ENCODE data around the gene CTTNBP2. TPM values are rescaled to one million over a fixed set of nuclear protein-coding genes. Genes with fewer than 3 reads are reported as not detected.

CTTNBP2 gene
- total RNA-seq, 1 donor from 2014 or later: 6.6 TPM

DNA sequence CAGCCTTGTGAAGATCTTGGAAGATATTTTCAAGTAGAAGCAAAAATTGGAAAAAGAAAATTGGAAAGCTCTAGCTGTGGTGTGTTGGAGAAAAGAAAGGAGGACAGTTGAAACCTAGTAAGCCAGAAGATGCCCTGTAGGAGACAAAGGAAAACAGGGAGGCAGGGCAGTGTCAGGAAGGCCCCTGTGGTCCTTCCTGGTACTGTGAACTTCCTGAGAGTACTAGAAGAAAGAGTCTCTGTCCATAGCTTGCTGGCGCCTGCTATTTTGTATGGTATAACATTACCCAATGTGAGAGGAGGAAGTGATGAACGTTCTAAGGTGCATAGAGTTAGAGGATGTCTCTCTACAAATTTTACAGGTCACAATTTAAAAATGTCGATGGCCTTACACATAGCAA is 183.1 kb downstream of the CTTNBP2 start:
- no peaks in the 10 kb centered on the region for H3K36me3 ChIP-seq
- DNase-seq (no peak), ATAC-seq (no peak)
- TF ChIP-seq, protein P1, sequence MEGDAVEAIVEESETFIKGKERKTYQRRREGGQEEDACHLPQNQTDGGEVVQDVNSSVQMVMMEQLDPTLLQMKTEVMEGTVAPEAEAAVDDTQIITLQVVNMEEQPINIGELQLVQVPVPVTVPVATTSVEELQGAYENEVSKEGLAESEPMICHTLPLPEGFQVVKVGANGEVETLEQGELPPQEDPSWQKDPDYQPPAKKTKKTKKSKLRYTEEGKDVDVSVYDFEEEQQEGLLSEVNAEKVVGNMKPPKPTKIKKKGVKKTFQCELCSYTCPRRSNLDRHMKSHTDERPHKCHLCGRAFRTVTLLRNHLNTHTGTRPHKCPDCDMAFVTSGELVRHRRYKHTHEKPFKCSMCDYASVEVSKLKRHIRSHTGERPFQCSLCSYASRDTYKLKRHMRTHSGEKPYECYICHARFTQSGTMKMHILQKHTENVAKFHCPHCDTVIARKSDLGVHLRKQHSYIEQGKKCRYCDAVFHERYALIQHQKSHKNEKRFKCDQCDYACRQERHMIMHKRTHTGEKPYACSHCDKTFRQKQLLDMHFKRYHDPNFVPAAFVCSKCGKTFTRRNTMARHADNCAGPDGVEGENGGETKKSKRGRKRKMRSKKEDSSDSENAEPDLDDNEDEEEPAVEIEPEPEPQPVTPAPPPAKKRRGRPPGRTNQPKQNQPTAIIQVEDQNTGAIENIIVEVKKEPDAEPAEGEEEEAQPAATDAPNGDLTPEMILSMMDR (IDR thresholded peaks at IDR 0.05): no peak
- no peak overlapping the region for H3K27ac ChIP-seq
- H3K27me3 ChIP-seq (ENCODE audit: low read depth): no peaks in the 10 kb centered on the region
- H3K4me1 ChIP-seq: no peaks in the 10 kb centered on the region
- intact Hi-C loops (cut with DNase I): no loop called here
- no peaks in the 10 kb centered on the region for H3K9me3 ChIP-seq
- H3K4me3 ChIP-seq: no peak overlapping the region

DNA sequence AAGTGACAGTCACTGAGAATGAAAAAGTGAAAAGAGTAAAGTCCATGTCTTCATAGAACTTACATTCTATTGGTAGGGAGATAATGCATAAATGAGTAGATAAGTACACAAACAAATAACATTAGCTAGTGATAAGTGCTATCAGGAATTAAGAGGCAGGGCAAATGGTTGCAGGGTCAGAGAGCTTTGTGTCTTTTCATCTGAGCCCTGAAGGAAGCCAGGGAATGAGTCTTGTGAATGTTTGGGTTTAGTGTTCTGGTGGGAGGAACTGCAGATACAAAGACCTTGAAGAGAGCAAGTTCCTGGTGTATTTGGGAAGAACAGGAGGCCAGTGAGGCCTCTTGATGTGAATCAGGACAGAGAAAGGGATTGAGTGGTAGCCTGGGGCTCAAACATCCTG is 183.8 kb downstream of the CTTNBP2 start:
- H3K4me3 ChIP-seq: no peak overlapping the region
- intact Hi-C loops (cut with DNase I): no loop called here
- no peak overlapping the region for H3K27ac ChIP-seq
- TF ChIP-seq, protein P1 (IDR thresholded peaks at IDR 0.05): no peak
- no peaks in the 10 kb centered on the region for H3K9me3 ChIP-seq
- no peaks in the 10 kb centered on the region for H3K4me1 ChIP-seq
- DNase-seq: no peak
- no peak for ATAC-seq
- no peaks in the 10 kb centered on the region for H3K27me3 ChIP-seq (ENCODE audit: low read depth)
- no peaks in the 10 kb centered on the region for H3K36me3 ChIP-seq

DNA sequence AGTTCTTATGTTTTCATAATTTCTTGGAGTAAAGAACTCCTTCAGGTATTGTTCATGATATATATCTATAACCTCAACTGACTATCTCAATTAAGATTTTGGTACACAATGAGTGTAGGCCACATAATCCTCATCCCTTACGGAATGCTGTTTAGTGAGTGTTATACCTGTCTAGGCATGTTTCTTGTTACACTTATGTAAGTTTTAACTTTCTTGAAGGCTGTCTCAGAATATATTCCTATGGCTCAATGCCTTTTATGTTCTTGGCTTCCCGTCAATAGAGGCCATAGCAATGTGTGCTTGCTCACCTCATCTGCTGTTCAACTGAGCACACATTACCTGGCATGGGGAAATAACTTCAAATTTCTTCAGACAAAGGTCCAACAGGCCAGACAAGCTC is 185.1 kb downstream of the CTTNBP2 start:
- no peaks in the 10 kb centered on the region for H3K36me3 ChIP-seq
- no peak for ATAC-seq
- H3K27me3 ChIP-seq (ENCODE audit: low read depth): no peaks in the 10 kb centered on the region
- DNase-seq: no peak
- H3K4me1 ChIP-seq: no peaks in the 10 kb centered on the region
- intact Hi-C loops (cut with DNase I): no loop called here
- no peak overlapping the region for H3K27ac ChIP-seq
- no peaks in the 10 kb centered on the region for H3K9me3 ChIP-seq
- TF ChIP-seq, protein P1 (IDR thresholded peaks at IDR 0.05): no peak
- no peak overlapping the region for H3K4me3 ChIP-seq

DNA sequence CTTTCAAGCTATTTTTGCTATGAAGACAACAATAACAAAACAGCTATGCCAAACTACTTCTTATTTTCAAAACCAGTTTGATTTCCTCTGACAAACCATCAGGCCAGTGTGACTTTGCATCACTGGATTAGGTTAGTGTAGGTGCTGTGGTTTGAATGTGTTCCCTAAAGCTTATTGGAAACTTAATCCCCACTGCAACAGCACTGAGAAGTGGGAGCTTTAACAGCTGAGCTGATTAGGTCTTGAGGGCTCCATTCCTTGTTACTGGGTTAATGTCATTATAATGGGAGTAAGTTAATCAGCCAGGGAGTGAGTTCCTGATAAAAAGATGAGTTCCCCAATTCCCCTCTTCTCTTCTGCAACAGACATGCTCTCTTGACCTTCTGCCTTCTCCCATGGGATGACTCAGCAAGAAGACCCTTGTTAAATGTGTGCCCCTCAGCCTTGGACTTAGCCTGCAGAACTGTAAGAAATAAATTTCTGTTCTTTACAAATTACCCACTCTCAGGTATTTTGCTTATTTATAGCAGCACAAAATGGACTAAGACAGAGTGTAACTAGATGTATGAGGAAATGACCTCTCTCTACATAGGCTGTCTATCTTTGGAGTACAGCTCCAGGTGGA is 186.8 kb downstream of the CTTNBP2 start:
- TF ChIP-seq, protein P1 (IDR thresholded peaks at IDR 0.05): no peak
- Histone ChIP-seq H3K36me3 (no peaks in the 10 kb centered on the region), H3K4me3 (no peak overlapping the region), H3K9me3 (no peaks in the 10 kb centered on the region), H3K27me3 (ENCODE audit: low read depth) (no peaks in the 10 kb centered on the region), H3K27ac (no peak overlapping the region), H3K4me1 (no peaks in the 10 kb centered on the region)
- intact Hi-C loops (cut with DNase I): no loop called here
- DNase-seq (no peak), ATAC-seq (no peak)

DNA sequence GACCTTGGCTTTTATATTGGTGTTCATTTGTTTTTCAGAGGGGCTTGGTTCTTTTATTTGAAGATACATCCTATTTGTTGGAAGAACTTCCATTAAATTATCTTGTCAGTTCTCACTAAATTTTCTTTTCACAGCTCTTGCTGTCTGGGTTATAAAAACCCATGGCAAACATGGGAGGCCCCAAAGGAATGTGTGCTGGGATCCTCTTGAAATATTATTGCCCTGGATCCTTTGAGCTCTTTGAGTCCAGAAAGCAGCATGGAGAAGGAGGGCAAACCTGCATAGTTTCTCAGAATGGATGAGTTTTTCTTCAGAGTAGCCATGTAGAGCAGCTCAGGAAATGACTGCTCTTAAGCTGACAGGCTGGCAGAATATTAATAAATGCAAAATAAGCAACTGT is 187.4 kb downstream of the CTTNBP2 start:
- ATAC-seq: no peak
- Histone ChIP-seq H3K9me3 (no peaks in the 10 kb centered on the region), H3K4me1 (no peaks in the 10 kb centered on the region), H3K27ac (no peak overlapping the region), H3K4me3 (no peak overlapping the region), H3K27me3 (ENCODE audit: low read depth) (no peaks in the 10 kb centered on the region), H3K36me3 (no peaks in the 10 kb centered on the region)
- TF ChIP-seq, protein P1 (IDR thresholded peaks at IDR 0.05): no peak
- no peak for DNase-seq
- intact Hi-C loops (cut with DNase I): no loop called here
